Thyroid gland (tissue), 4 donors: Measurements from ENCODE around the gene ZNF418. TPM values are rescaled to one million over a fixed set of nuclear protein-coding genes. Genes with fewer than 3 reads are reported as not detected.
"Not testable (repeated sequence)": the region's sequence is repeated elsewhere in the genome, so short reads cannot be mapped to it uniquely, and the experiment has no call there.

Source experiments
- DNase-seq, 2 donors: peaks; one replicate each; pipeline ENCODE4 v3.0.0-alpha.2; 2019
- H3K27ac ChIP-seq, 3 donors: fragments of 200-600 bp; sonication (generic); 1 replicate in 2 of 3; 2 replicates in 1 of 3; pipeline ENCODE4 v1.5.1; 2016 to 2019; ENCODE audit warnings: mild to moderate bottlenecking in 1 of 3, moderate library complexity in 1 of 3
- H3K27me3 ChIP-seq: fragments of 200-600 bp; sonication (generic); one replicate; pipeline ENCODE4 v1.5.1; 2019
- H3K36me3 ChIP-seq, 2 donors: fragments of 200-600 bp; sonication (generic); one replicate each; pipeline ENCODE4 v1.5.1; 2016 to 2019
- H3K4me1 ChIP-seq, 2 donors: fragments of 200-600 bp; sonication (generic); one replicate each; pipeline ENCODE4 v1.5.1; 2017 to 2019
- H3K4me3 ChIP-seq, 3 donors: fragments of 200-600 bp; sonication (generic); replicated peaks in 1 of 3; 1 replicate in 2 of 3; 2 replicates in 1 of 3; pipeline ENCODE4 v1.5.1; 2016; ENCODE audit warnings: mild to moderate bottlenecking in 1 of 3
- H3K9me3 ChIP-seq: fragments of 200-600 bp; sonication (generic); one replicate; pipeline ENCODE4 v1.5.1; 2017
- CTCF ChIP-seq, 6 experiments: fragments of 200-600 bp in 3 of 6; fragments of 450-650 bp in 3 of 6; sonication (generic) in 3 of 6; IDR thresholded peaks; one replicate each; pipeline ENCODE4 v1.5.1; 2016 to 2019; ENCODE audit warnings: antibody characterized with exemption in 6 of 6, mild to moderate bottlenecking in 2 of 6, inconsistent platforms in 1 of 6, moderate library complexity in 1 of 6
- POLR2A ChIP-seq, 2 donors: fragments of 450-650 bp; IDR thresholded peaks; one replicate each; pipeline ENCODE4 v1.6.1; 2017; ENCODE audit warnings: antibody characterized with exemption in 2 of 2, mild to moderate bottlenecking in 2 of 2, moderate library complexity in 1 of 2
- WGBS, 2 donors: methylation state at CpG; one replicate each; pipeline ENCODE4 v1.1.5; 2017; 5-methylcytosine and 5-hydroxymethylcytosine counted together
- intact Hi-C: fragments of 100-400 bp; cut with DNase I; formaldehyde crosslinking; loops from one replicate; pipeline ENCODE4 v1.15.1; 2023
- total RNA-seq, 4 donors: library from RNA; depleted of rRNA; stranded (reverse); fragments of >200 nt; gene quantifications; one replicate each; pipeline ENCODE4 v1.2.3, GENCODE V29; 2016

Gene ZNF418
- total RNA-seq, 4 donors from 2014 or later = 9.3 to 17.2 (median 11.7) TPM

GRCh38 chr19:57900311-57900710, 34.9 kb downstream of the ZNF418 start:
- intact Hi-C loops = no loop called here
- WGBS, 2 donors = 81 to 87% methylated on average over 5 of the region's 5 CpGs
- H3K27ac ChIP-seq = no peak overlapping the region
- H3K4me3 ChIP-seq = no peak overlapping the region
- no peaks in the 10 kb centered on the region for H3K9me3 ChIP-seq
- TF ChIP-seq CTCF (IDR thresholded peaks at IDR 0.05) (no peak), POLR2A (IDR thresholded peaks at IDR 0.05) (no peak)
- no peaks in the 10 kb centered on the region for H3K4me1 ChIP-seq
- DNase-seq = no peak
- no peaks in the 10 kb centered on the region for H3K27me3 ChIP-seq
- H3K36me3 ChIP-seq = no peaks in the 10 kb centered on the region

GRCh38 chr19:57890706-57891105, 44.5 kb downstream of the ZNF418 start:
- not testable (repeated sequence) for H3K4me3 ChIP-seq, H3K4me1 ChIP-seq, H3K27ac ChIP-seq, H3K27me3 ChIP-seq, DNase-seq, H3K36me3 ChIP-seq, H3K9me3 ChIP-seq
- WGBS, 2 donors = 77 to 90% methylated on average over 3 of the region's 3 CpGs
- intact Hi-C loops = loop anchor here (10.0 kb wide), 1 partner anchor 146 kb away; the partner anchor contains the start of gene ZNF776

DNA sequence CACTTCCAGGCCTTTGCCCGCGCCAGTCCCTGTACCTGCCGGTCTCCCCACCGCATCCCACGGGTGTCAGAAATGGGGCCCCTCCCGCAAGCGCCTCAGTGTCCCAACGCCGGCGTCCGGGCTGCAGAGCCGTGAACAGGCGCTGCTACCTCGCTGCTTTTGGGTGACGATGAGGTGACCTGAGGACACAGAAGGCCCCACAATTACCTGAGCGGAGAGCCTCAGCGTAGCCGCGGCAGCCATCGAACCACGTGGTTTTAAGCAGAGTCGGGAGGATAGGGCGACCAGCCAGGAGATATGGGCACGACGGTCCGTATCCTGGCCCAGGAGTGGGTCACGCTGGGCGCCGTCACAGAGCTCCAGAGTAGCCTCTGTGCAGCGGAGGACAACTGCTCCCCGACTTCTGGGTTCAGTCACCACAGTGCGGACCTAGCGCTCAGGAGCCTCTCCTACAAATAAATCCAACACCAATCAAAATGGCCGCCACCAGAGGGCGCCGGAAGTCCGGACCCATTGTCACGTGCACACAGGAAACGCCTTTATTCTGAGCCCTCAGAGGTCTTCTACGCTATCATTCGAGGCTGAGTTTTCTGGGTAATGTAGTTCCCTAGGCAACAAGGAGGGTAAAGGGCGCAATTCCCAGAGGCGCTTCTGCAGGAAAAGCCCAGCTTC, 46.5 kb downstream of the ZNF418 start, which contains the start of gene ZNF814:
TSS of gene ZNF814 (minus strand) at position 478 of the 672 bp plus-strand sequence. CDS start at position 243, 235 bp downstream.
- DNase-seq = peak; percentile 90 to 91
- no peaks in the 10 kb centered on the region for H3K9me3 ChIP-seq

GRCh38 chr19:57888107-57888559, 47.1 kb downstream of the ZNF418 start:
- DNase-seq = no peak
- peaks cover 5 to 9% of the 10 kb centered on the region in 2 donors for H3K4me1 ChIP-seq
- intact Hi-C loops = no loop called here
- no peaks in the 10 kb centered on the region for H3K27me3 ChIP-seq
- no peaks in the 10 kb centered on the region for H3K36me3 ChIP-seq
- H3K27ac ChIP-seq = peak overlapping the region in 2 of 3 donors; percentile 54 to 80
- no peaks in the 10 kb centered on the region for H3K9me3 ChIP-seq
- H3K4me3 ChIP-seq = peak overlapping the region; percentile 52 to 86 (median 83)
- 2 to 3% methylated on average over 8 of the region's 8 CpGs for WGBS, 2 donors
- TF ChIP-seq POLR2A (IDR thresholded peaks at IDR 0.05) (no peak), CTCF (IDR thresholded peaks at IDR 0.05) (no peak)

More for the DNA sequence above, 46.5 kb downstream of the ZNF418 start, which contains the start of gene ZNF814:
- intact Hi-C loops = no loop called here
- H3K27me3 ChIP-seq = no peaks in the 10 kb centered on the region
- WGBS, 2 donors = 0 to 1% methylated on average over 7 to 26 of the region's 43 CpGs
- peak within 1 kb of the TSS; percentile 52 to 86 (median 83) for H3K4me3 ChIP-seq
- H3K36me3 ChIP-seq = no peaks in the 10 kb centered on the region
- H3K4me1 ChIP-seq = peaks cover 5 to 9% of the 10 kb centered on the region in 2 donors
- peak within 1 kb of the TSS; percentile 25 to 80 (median 54) for H3K27ac ChIP-seq
- TF ChIP-seq POLR2A (IDR thresholded peaks at IDR 0.05) = peak in 1 of 2 donors; percentile 50
- TF ChIP-seq CTCF (IDR thresholded peaks at IDR 0.05) = peak in 3 of 6 experiments; percentile 31 to 41 (median 40)

- 13 to 20% methylated on average over 6 of the region's 6 CpGs for WGBS, 2 donors
- Histone ChIP-seq H3K9me3 (no peaks in the 10 kb centered on the region), H3K4me3 (peak overlapping the region in 1 of 3 donors; percentile 83), H3K27ac (peak overlapping the region in 2 of 3 donors; percentile 9 to 45), H3K27me3 (no peaks in the 10 kb centered on the region), H3K36me3 (no peaks in the 10 kb centered on the region), H3K4me1 (peaks cover 5 to 9% of the 10 kb centered on the region in 2 donors)
- DNase-seq = peak; percentile 26 to 44
- intact Hi-C loops = no loop called here
- no peak for TF ChIP-seq POLR2A (IDR thresholded peaks at IDR 0.05)
- TF ChIP-seq CTCF (IDR thresholded peaks at IDR 0.05) = peak in 2 of 6 experiments; percentile 13 to 22
Measured at GRCh38 chr19:57887195-57887941, 47.8 kb downstream of the ZNF418 start.
